Right atrium auricular region (tissue), 2 donors: ENCODE results near the gene SMIM32. TPM values are rescaled to one million over a fixed set of nuclear protein-coding genes. Genes with fewer than 3 reads are reported as not detected.

Experiments
- DNase-seq: peaks from one replicate; pipeline ENCODE4 v3.0.0-alpha.2; 2019; ENCODE audit warnings: low spot score
- H3K27ac ChIP-seq, 2 donors: fragments of 200-600 bp; sonication (generic); 1 replicate in 1 of 2; 2 replicates in 1 of 2; pipeline ENCODE4 v1.5.1; 2016 to 2019
- H3K27me3 ChIP-seq, 2 donors: fragments of 200-600 bp; sonication (generic); one replicate each; pipeline versions ENCODE4 v1.5.1 to v1.6.0; 2017 to 2019
- H3K36me3 ChIP-seq: fragments of 200-600 bp; sonication (generic); one replicate; pipeline ENCODE4 v1.5.1; 2016
- H3K4me1 ChIP-seq, 2 donors: fragments of 200-600 bp; sonication (generic); one replicate each; pipeline versions ENCODE4 v1.5.1 to v1.6.0; 2017 to 2019
- H3K4me3 ChIP-seq, 2 donors: fragments of 200-600 bp; sonication (generic); 1 replicate in 1 of 2; 2 replicates in 1 of 2; pipeline ENCODE4 v1.5.1; 2017 to 2019; ENCODE audit warnings: mild to moderate bottlenecking in 1 of 2, moderate library complexity in 1 of 2
- H3K9me3 ChIP-seq, 2 donors: fragments of 200-600 bp; sonication (generic); one replicate each; pipeline ENCODE4 v1.5.1; 2019
- total RNA-seq, 2 donors: library from RNA; depleted of rRNA; stranded (reverse); fragments of >200 nt; gene quantifications; one replicate each; pipeline ENCODE4 v1.1.0, GENCODE V29; 2016
- TF ChIP-seq, protein P1 (sequence below), 2 donors: fragments of 200-600 bp; sonication (generic); IDR thresholded peaks; one replicate each; pipeline ENCODE4 v1.5.1; 2019; ENCODE audit warnings: antibody characterized with exemption in 2 of 2

SMIM32 gene
- total RNA-seq, 2 donors from 2014 or later: not detected

DNA sequence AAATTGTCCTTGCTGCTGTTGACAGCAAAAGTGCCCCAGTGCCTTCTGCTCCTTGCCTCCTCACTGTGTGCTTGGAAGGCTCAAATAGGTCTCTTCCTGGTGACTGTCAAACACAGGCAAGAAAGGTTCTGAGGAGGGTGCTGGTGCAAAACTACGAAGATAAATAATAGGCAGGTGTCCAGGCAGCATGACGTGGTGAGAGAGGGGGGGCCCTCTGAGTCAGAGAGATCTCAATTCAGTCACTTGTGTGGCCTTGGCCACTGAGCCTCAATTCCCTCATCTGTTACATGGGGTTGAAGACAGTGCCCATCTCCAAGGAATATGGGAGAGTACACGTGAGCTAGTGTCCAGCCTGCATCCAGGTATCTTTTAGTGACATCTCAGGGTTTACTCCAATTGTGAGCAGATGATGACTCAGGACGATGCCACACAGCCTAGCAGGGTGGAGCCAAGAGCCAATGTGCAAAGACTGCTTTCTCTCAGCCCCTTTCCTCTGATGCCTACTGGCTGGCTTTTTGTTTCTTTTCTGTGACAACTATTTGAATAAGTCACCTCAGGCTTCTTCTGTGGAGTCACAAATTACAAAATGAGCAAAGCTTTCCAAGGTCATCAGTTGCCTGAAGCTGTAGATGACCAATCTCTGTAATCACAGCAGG is 29.7 kb upstream of the SMIM32 start:
- TF ChIP-seq, protein P1, sequence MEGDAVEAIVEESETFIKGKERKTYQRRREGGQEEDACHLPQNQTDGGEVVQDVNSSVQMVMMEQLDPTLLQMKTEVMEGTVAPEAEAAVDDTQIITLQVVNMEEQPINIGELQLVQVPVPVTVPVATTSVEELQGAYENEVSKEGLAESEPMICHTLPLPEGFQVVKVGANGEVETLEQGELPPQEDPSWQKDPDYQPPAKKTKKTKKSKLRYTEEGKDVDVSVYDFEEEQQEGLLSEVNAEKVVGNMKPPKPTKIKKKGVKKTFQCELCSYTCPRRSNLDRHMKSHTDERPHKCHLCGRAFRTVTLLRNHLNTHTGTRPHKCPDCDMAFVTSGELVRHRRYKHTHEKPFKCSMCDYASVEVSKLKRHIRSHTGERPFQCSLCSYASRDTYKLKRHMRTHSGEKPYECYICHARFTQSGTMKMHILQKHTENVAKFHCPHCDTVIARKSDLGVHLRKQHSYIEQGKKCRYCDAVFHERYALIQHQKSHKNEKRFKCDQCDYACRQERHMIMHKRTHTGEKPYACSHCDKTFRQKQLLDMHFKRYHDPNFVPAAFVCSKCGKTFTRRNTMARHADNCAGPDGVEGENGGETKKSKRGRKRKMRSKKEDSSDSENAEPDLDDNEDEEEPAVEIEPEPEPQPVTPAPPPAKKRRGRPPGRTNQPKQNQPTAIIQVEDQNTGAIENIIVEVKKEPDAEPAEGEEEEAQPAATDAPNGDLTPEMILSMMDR (IDR thresholded peaks at IDR 0.05): no peak
- no peak overlapping the region for H3K4me3 ChIP-seq
- H3K27ac ChIP-seq: no peak overlapping the region
- peaks cover 0 to 8% of the 10 kb centered on the region in 2 donors for H3K9me3 ChIP-seq
- no peak for DNase-seq
- H3K4me1 ChIP-seq: no peaks in the 10 kb centered on the region
- no peaks in the 10 kb centered on the region for H3K27me3 ChIP-seq
- H3K36me3 ChIP-seq: no peaks in the 10 kb centered on the region

- Histone ChIP-seq H3K36me3 (no peaks in the 10 kb centered on the region), H3K27me3 (no peaks in the 10 kb centered on the region), H3K9me3 (peaks cover 0 to 8% of the 10 kb centered on the region in 2 donors), H3K4me1 (no peaks in the 10 kb centered on the region), H3K4me3 (no peak overlapping the region), H3K27ac (no peak overlapping the region)
- no peak for DNase-seq
- TF ChIP-seq, protein P1 (IDR thresholded peaks at IDR 0.05): no peak
Measured at GRCh38 chr5:136221340-136221739, 28.4 kb upstream of the SMIM32 start.

GRCh38 chr5:136216230-136216629 is 23.3 kb upstream of the SMIM32 start:
- H3K4me3 ChIP-seq: no peak overlapping the region
- no peaks in the 10 kb centered on the region for H3K36me3 ChIP-seq
- no peak overlapping the region for H3K27ac ChIP-seq
- TF ChIP-seq, protein P1 (IDR thresholded peaks at IDR 0.05): no peak
- no peaks in the 10 kb centered on the region for H3K4me1 ChIP-seq
- no peak for DNase-seq
- H3K9me3 ChIP-seq: peaks cover 0 to 8% of the 10 kb centered on the region in 2 donors
- no peaks in the 10 kb centered on the region for H3K27me3 ChIP-seq

- H3K4me1 ChIP-seq: no peaks in the 10 kb centered on the region
- H3K9me3 ChIP-seq: peaks cover 0 to 8% of the 10 kb centered on the region in 2 donors
- H3K27ac ChIP-seq: no peak overlapping the region
- no peak overlapping the region for H3K4me3 ChIP-seq
- no peaks in the 10 kb centered on the region for H3K36me3 ChIP-seq
- no peaks in the 10 kb centered on the region for H3K27me3 ChIP-seq
- no peak for DNase-seq
- TF ChIP-seq, protein P1 (IDR thresholded peaks at IDR 0.05): no peak
Measured at GRCh38 chr5:136215812-136216211, 22.9 kb upstream of the SMIM32 start.

DNA sequence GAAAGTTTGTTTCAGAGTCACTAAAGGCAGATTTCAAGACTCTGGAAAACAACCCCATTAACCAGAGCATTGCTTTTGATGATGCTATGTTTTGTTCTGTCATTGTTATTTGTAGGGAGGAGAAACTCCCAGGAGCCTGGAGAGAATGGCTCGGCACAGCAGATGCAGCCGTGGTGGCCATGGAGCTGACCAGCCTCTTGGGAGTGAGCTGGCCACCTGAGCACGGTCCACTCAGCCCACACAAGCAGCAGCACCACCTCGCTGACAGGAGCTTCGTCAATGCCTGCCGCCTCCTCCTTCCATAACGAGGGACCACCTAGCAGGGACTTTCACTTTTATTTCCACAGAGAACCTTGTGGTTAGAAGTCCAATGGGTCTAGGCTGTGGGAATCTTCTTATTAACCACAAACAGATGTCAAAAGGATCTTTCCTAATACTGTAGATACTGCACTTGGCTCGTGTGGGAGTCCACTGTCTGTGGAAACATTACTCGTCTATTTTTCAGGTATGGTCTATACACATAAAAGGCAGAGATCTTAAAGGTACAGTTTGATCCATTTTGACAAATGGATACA is 21.0 kb upstream of the SMIM32 start:
- DNase-seq: no peak
- Histone ChIP-seq H3K9me3 (no peaks in the 10 kb centered on the region), H3K4me3 (no peak overlapping the region), H3K36me3 (no peaks in the 10 kb centered on the region), H3K27me3 (no peaks in the 10 kb centered on the region), H3K27ac (no peak overlapping the region), H3K4me1 (no peaks in the 10 kb centered on the region)
- TF ChIP-seq, protein P1 (IDR thresholded peaks at IDR 0.05): no peak
